HG02840 (cell line): ENCODE results near the gene BEST1.
"Not testable (repeated sequence)": the region's sequence is repeated elsewhere in the genome, so short reads cannot be mapped to it uniquely, and the experiment has no call there.

Source experiments
- ATAC-seq: cut with Tn5 transposase; IDR thresholded peaks from one replicate; pipeline ENCODE4 v1.9.1; 2021; ENCODE audit warnings: mild to moderate bottlenecking, moderate library complexity, moderate number of reproducible peaks; ENCODE audit not compliant: unreplicated experiment, low FRiP score

Gene BEST1

GRCh38 chr11:61962213-61963015 lies 12.3 kb downstream of the BEST1 start:
- no peak for ATAC-seq

GRCh38 chr11:61963016-61963281 lies 12.8 kb downstream of the BEST1 start:
- no peak for ATAC-seq

DNA sequence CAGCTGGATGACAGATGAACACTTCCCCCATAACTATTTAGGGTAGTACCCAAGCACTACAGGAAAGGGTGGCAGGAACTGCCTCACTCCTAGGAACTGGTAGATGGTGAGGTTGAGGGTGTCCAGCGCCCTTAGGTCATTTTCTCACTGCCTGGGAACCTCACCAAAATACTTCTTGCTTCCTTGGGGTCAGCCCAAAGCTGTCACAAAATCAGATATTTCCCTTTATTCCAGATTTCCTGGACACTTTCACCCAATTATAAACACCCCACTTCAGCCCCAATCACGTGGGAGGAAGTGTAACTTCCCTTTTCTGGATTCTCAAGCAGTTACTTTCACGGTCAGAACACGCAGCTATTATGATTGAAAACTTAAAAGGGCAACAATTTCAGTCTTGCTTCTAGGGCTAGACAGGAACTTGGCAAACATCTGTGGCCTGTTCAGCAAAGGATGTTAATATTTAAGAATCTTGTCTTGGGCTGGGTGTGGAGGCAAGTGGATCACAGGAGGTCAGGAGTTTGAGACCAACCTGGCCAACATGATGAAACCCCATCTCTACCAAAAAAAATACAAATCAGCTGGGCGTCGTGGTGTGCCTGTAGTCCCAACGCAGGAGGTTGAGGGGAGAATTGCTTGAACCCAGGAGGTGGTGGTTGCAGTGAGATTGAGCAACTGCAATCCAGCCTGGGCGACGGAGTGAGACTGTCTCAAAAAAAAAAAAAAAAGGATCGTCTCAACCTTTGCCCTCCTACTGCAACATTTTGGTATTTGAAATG lies 13.3 kb downstream of the BEST1 start:
- ATAC-seq: no peak

GRCh38 chr11:61964058-61964665 lies 14.0 kb downstream of the BEST1 start:
- ATAC-seq: no peak

GRCh38 chr11:61964666-61965271 lies 14.6 kb downstream of the BEST1 start:
- ATAC-seq: not testable (repeated sequence)

GRCh38 chr11:61966734-61967115 lies 16.6 kb downstream of the BEST1 start:
- ATAC-seq: peak; percentile 1

- ATAC-seq: peak; percentile 51
Observed at GRCh38 chr11:61967116-61967923, 17.2 kb downstream of the BEST1 start, which contains the start of gene FTH1. Gene FTH1, minus strand, starts transcription at chr11:61967634. Its CDS starts 209 bp downstream, at chr11:61967425.

- peak; percentile 17 for ATAC-seq
Observed at GRCh38 chr11:61967924-61968757, 18.0 kb downstream of the BEST1 start.

GRCh38 chr11:61968758-61969390 lies 18.7 kb downstream of the BEST1 start:
- ATAC-seq: no peak

GRCh38 chr11:61969391-61969758 lies 19.2 kb downstream of the BEST1 start:
- ATAC-seq: no peak

GRCh38 chr11:61969838-61970662 lies 19.9 kb downstream of the BEST1 start:
- no peak for ATAC-seq

GRCh38 chr11:61971248-61972111 lies 21.3 kb downstream of the BEST1 start:
- ATAC-seq: no peak

- no peak for ATAC-seq
Observed at GRCh38 chr11:61972112-61972671, 22.0 kb downstream of the BEST1 start.

GRCh38 chr11:61972672-61973475 lies 22.7 kb downstream of the BEST1 start:
- ATAC-seq: no peak

DNA sequence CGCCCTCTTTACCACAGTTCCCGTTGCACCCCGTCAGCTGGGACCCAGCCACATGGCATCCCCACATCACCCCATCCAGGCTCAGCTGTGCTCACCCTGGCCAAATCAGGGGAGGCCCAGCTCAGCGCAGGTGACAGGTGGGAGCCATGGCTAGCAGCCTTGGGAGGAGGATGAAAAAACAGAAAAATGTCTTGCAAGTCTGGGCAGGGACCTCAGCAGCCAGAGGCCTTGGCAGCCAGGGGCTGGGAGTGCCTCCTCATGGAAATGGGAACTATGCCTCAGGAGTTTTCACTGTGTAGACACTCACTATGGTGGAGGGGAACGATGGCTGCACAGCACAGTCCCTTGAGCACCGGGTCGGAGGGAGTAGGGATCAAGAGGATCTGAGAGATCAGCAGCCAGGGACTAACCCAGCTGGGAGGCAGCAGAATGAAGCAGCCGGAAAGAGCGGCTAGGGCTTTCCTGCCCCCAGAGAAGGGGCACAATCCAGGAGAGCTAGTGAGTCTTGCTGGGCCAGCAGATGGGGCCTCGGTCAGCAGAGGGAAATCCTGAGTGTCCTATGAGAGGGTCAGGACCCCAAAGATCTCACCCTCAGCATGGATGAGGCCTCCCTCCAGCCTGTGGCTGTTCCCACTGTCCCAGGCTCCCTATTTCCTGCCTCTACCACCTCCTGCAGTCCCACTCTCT lies 23.5 kb downstream of the BEST1 start:
- no peak for ATAC-seq
